Measurements from ENCODE around the gene TM9SF4.
"Not testable (repeated sequence)": the region's sequence is repeated elsewhere in the genome, so short reads cannot be mapped to it uniquely, and the experiment has no call there.

Gene TM9SF4

GRCh38 chr20:32192698-32193097 is 83.2 kb downstream of the TM9SF4 start:
- no peak for DNase-seq (ENCODE audit: low read depth in 1 of 2, low spot score in 1 of 2)
- TF ChIP-seq JUND (IDR thresholded peaks at IDR 0.05; ENCODE audit: low read depth): no peak
- in situ Hi-C loops (cut with HindIII; ENCODE audit: low pct_unique_long_range_greater_than_20kb, low sequenced_read_pairs): no loop called here

- in situ Hi-C loops (cut with HindIII; ENCODE audit: low pct_unique_long_range_greater_than_20kb, low sequenced_read_pairs); DNase-seq (ENCODE audit: low read depth in 1 of 2, low spot score in 1 of 2): not testable (repeated sequence)
Measured at GRCh38 chr20:32193336-32193735, 83.8 kb downstream of the TM9SF4 start.

GRCh38 chr20:32193996-32194395 is 84.5 kb downstream of the TM9SF4 start:
- in situ Hi-C loops (cut with HindIII; ENCODE audit: low pct_unique_long_range_greater_than_20kb, low sequenced_read_pairs): no loop called here
- no peak for DNase-seq (ENCODE audit: low read depth in 1 of 2, low spot score in 1 of 2)
- no peak for TF ChIP-seq JUND (IDR thresholded peaks at IDR 0.05; ENCODE audit: low read depth)

GRCh38 chr20:32195581-32195980 is 86.1 kb downstream of the TM9SF4 start:
- no peak for DNase-seq (ENCODE audit: low read depth in 1 of 2, low spot score in 1 of 2)
- in situ Hi-C loops (cut with HindIII; ENCODE audit: low pct_unique_long_range_greater_than_20kb, low sequenced_read_pairs): no loop called here
- TF ChIP-seq JUND (IDR thresholded peaks at IDR 0.05; ENCODE audit: low read depth): no peak

- in situ Hi-C loops (cut with HindIII; ENCODE audit: low pct_unique_long_range_greater_than_20kb, low sequenced_read_pairs): not testable (repeated sequence)
Measured at GRCh38 chr20:32196613-32197012, 87.1 kb downstream of the TM9SF4 start.

GRCh38 chr20:32197136-32197535 is 87.6 kb downstream of the TM9SF4 start:
- DNase-seq (ENCODE audit: low read depth in 1 of 2, low spot score in 1 of 2); in situ Hi-C loops (cut with HindIII; ENCODE audit: low pct_unique_long_range_greater_than_20kb, low sequenced_read_pairs): not testable (repeated sequence)

More at GRCh38 chr20:32196613-32197012, 87.1 kb downstream of the TM9SF4 start:
- DNase-seq (ENCODE audit: low read depth in 1 of 2, low spot score in 1 of 2): not testable (repeated sequence)

GRCh38 chr20:32199006-32199405 is 89.5 kb downstream of the TM9SF4 start:
- no peak for DNase-seq (ENCODE audit: low read depth in 1 of 2, low spot score in 1 of 2)
- no peak for TF ChIP-seq JUND (IDR thresholded peaks at IDR 0.05; ENCODE audit: low read depth)
- in situ Hi-C loops (cut with HindIII; ENCODE audit: low pct_unique_long_range_greater_than_20kb, low sequenced_read_pairs): no loop called here

GRCh38 chr20:32201296-32201976 is 91.9 kb downstream of the TM9SF4 start:
- no peak for TF ChIP-seq JUND (IDR thresholded peaks at IDR 0.05; ENCODE audit: low read depth)
- no peak for DNase-seq (ENCODE audit: low read depth in 1 of 2, low spot score in 1 of 2)
- in situ Hi-C loops (cut with HindIII; ENCODE audit: low pct_unique_long_range_greater_than_20kb, low sequenced_read_pairs): no loop called here

- TF ChIP-seq JUND (IDR thresholded peaks at IDR 0.05; ENCODE audit: low read depth): no peak
- in situ Hi-C loops (cut with HindIII; ENCODE audit: low pct_unique_long_range_greater_than_20kb, low sequenced_read_pairs): no loop called here
- DNase-seq (ENCODE audit: low read depth in 1 of 2, low spot score in 1 of 2): no peak
Measured at GRCh38 chr20:32201977-32202363, 92.5 kb downstream of the TM9SF4 start.

GRCh38 chr20:32203356-32204204 is 94.1 kb downstream of the TM9SF4 start:
- in situ Hi-C loops (cut with HindIII; ENCODE audit: low pct_unique_long_range_greater_than_20kb, low sequenced_read_pairs): no loop called here
- no peak for TF ChIP-seq JUND (IDR thresholded peaks at IDR 0.05; ENCODE audit: low read depth)
- DNase-seq (ENCODE audit: low read depth in 1 of 2, low spot score in 1 of 2): peak; percentile 74 to 82

GRCh38 chr20:32204205-32205109 is 94.9 kb downstream of the TM9SF4 start:
- in situ Hi-C loops (cut with HindIII; ENCODE audit: low pct_unique_long_range_greater_than_20kb, low sequenced_read_pairs): no loop called here
- no peak; the same call in 1 of the 2 replicates for TF ChIP-seq JUND (IDR thresholded peaks at IDR 0.05; ENCODE audit: low read depth)
- DNase-seq (ENCODE audit: low read depth in 1 of 2, low spot score in 1 of 2): peak; percentile 72 to 79

- no peak for DNase-seq (ENCODE audit: low read depth in 1 of 2, low spot score in 1 of 2)
- no peak for TF ChIP-seq JUND (IDR thresholded peaks at IDR 0.05; ENCODE audit: low read depth)
- in situ Hi-C loops (cut with HindIII; ENCODE audit: low pct_unique_long_range_greater_than_20kb, low sequenced_read_pairs): no loop called here
Measured at GRCh38 chr20:32205110-32205842, 95.8 kb downstream of the TM9SF4 start.

All from T47D (cell line).